Raji (cell line): ENCODE data around the gene HOXC11.

Experiments
- POLR2A ChIP-seq: IDR thresholded peaks from 2 replicates; pipeline ENCODE4 v1.6.1; 2011; ENCODE audit warnings: low read depth, low read length, control low read depth; ENCODE audit not compliant: insufficient read depth

Gene HOXC11

DNA sequence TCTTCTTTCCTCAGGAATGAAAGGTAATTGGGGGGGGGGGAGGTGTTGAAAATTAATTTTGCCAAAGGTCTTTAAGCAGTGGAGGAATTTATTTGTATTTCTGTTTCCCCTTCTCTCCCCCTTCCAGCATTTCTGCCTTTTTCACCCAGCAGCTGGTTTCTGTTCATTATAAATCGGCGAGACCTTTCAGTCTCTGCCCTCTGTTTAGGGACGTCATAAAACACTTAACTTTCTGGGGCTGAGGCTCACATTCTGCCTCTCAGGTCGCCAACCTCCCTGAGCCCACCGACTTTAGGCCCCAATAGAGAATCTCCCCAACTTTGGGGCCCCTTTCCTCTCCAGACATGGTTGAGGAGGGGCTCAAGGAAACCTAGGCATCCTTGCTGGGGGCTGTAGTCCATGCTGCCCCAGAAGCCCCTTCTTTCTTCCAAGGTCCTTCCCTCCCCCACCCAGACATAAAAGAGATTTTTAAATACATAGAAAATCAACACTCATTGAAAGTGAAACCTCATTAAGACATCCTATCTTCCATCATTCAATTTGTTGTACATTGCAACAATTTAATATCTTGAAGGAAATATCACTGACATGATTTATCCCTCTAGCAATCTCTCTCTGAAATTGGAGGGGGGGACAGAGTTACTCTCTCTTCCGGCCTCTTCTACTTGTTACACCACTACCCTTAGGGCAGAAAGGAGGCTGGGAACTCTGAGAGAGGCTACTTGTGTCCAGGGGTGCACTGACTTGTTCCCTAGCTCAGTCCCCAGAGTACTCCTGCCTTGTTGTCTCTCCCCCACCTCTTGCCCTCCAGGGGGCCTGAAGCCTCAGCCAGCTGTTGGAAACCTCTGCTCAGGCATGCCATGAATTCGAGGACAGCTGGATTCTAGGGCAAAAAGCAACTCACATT, 52.8 kb downstream of the HOXC11 start:
- TF ChIP-seq POLR2A = no peak

DNA sequence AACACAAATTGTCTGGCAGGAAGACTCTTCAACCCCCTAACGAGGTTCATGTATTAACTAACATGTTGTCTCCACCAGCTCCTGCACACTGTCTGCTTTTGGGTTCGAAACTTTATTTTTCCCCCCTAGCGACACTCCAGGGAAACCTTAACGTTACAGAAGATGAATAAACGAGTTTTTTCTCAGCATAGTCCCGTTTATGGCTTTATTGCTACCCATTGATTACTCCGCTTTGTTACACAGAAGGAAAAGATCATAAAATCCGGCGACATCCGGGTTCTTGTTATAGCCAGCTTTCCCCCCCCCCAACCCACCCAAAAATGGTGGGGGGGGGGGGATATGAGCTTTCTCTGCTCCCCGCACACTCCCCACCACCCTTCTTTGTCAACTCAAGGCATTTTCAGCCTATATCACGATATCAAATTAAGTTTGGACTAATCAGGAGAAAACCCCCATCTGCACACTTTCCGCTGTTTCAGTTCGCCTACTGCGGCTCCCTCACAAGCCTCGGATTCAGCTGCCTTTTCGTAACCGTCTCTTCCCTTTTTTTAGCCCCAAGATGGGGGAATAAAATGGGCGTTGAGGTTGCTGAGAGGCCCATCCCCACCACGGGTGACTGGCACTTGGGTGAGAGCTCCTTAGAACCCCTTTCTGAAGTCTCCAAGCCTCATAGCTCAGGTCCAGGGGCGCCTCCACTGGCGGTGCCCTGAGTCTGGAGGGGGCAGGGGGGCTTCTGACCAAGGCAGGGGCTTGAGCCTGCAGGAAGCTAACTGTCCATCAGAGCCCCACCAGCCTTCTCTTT, 53.9 kb downstream of the HOXC11 start:
- no peak for TF ChIP-seq POLR2A
